ENCODE results near the gene PPM1A.
A peak's percentile ranks its signal among the peaks of the same experiment; 100 is the strongest.

Gene PPM1A

DNA sequence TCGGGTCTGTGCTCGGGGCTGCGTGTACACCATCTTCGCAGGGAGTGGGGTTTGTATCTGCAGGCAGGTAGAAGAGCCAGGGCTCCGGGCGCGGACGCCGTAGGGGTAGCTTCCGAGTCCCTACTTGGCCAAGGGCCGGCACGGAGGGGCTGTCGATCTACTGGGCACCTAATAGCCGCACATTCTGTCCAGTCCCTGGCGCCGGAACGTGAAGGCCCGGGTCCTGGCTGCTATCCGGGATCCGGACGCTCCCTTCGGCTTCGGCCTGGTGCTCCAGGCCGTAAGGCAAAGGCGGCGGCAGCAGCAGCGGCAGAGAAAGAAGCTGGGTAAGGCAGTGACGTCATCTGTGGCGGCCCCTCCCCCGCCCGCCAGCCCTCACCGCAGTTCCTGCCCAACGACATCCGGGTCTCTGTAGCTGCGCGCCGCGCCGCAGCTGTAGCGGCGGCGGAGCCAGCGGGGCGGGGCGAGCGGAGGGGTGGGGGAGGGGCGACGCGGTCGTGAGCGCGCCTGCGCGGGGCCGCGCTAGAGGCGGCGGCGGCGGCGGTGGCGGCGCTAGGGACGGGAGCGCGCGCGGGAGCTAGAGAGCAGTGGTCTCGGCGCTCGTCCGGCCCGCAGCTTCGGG is at the start of gene PPM1A:
Gene PPM1A (plus strand): TSS at position 525 of the 622 bp plus-strand sequence. CDS start 33,483 bp downstream, outside the sequence.
- DNase-seq (ENCODE audit: low spot score) = peak; percentile 95

DNA sequence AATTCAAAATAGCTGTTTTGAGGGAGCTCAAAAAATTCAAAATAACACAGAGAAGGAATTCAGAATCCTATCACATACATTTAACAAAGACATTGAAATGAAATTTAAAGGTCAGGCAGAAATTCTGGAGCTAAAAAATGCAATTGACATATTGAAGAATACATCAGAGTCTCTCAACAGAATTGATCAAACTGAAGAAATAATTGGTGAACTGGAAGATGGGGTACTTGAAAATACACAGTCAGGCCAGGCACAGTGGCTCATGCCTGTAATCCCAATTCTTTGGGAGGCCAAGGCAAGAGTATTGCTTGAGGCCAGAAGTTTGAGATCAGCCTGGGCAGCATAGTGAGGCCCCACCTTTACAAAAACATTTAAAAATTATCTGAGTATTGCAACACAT is 49.7 kb upstream of the PPM1A start:
- no peak for DNase-seq (ENCODE audit: low spot score)

DNA sequence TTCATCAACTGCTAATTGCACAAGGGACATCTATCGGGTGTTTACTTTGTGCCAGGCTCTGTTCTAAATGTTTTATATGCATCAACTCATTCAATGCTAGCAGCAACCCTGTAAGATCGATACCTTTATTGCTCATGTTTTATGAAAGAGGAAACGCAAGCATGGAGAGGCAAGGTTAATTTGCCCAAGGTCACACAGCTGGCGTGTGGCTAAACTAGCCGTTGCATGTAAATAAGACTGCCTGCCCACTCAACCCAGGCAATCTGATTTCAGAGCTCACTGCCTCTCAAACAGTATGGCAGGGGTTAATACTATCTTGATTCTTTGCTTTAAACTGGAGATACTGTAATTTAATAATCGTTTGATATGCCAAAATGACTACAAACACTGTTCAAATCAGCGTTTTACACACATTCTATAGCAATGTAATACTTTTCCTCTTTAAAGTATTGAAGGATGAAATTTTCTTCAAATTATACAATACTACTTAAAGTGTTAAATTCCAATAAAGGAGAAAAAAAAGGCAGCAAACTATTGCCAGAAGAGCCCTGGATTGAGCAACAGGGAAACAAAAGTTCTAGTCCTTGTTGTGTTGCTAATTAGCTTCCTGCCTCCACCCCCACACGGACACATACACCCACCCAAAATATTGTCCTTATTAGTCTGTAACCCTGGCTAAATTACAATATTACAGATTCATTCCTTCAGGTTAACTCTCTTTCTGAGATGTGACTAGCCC is 44.7 kb upstream of the PPM1A start:
- DNase-seq (ENCODE audit: low spot score) = no peak

DNA sequence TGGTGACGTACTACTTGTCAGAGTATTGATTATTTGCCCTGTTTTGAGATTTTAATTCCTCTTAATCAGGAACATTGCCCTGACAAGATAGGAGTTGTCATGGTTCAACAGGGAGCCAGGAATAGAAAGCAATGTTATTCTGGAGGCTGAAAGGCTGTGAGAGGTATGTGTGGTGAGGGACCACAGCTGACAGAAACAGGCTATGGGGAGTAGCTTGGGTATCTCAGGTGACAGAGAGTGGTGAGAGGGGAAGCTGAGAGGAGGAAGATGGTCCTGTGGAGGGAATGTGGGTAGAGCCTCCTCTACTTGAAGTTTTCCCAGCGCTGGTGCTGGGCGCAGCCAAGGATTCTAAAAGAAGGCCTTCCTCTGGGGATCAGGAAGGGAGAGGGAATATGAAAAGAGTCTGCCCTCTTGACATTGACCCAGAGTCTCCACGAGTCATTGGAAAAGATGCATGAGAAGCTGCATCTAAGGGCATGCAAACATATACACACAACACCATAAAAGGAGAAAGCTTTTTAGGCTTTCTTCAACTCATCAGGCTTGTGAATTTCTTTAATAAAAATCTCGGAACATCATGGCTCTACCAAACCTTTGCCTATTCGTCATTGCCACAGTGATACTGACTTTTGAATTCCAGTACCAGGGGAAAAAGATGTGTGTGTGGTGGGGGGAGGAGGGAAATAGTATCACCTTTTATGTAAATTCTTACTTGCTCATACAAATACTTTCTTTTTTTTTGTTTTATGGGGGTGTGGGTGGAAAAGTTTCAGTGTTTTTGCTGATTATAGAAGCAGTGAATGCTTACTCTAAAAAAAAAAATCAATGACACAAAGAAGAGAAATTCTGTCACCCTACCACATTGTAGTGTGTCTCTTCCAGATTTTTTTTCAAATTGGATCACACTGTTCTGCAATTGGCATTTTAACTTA is 43.9 kb upstream of the PPM1A start:
- DNase-seq (ENCODE audit: low spot score) = no peak

DNA sequence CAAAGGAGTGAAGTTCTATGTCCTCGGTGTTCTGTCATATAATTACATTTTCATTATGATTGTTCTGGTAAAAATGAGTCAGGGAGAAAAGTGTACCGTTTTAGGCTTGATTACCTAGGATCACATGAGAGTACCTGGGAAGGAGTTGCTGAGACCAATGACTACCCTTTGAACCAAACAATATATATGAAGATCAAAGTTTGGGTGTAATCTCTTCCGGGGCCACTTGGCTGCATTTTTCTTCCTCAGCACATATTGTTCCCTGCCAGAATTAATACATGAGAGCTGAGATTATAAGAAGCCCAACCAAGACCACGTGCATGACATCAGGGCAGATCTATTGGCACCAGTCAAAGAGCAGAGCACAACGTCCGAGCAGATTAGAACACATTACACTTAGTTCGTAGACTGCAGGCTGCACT is 42.8 kb upstream of the PPM1A start:
- DNase-seq (ENCODE audit: low spot score) = no peak

DNA sequence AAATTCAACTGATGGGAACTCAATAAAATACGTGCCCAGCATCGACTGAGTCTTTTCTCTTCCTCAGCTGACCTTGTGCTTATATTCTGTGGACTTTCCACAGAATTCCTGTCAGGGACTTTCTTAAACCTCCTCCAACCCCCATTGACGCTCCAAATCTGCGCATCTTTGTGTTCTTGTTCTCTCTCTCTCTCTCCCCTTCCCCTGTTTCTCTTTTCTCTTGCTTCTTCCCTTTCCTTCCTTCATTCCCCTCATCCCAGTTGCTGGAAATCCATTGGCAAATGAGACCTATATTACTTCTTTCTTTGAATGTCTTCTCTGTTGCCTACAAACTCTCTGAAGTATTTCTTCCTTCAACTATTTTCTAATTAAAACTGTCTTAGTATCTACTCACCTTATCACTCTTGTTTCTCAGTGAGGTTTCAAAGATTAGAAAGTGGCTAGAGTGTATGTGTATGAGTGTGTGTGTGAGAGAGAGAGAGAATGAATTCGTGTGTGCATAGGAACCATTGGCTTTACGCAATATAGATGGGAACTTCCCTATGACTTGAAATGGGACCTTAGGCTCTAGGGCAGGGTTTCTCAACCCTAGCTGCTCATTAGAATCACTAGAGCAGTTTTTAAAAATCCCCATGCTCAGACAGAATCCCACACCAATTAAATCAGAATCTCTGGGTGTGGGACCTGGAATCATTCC is 42.0 kb upstream of the PPM1A start:
- DNase-seq (ENCODE audit: low spot score) = no peak

DNA sequence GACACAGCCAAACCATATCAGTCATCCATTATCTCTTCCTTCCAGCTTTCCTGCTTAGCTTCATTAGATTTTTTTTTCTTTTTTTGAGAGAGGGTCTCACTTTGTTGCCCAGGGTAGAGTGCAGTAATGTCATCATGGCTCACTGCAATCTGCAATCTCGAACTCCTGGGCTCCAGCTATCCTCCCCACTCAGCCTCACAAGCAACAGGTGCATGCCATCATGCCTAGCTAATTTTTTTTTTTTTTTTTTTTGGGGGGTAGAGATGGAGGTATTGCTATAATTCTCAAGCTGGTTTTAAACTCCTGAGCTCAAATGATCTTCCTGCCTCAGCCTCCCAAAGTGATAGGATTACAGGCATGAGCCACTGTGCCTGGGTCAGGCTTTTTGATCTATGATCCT is 38.3 kb upstream of the PPM1A start:
- no peak for DNase-seq (ENCODE audit: low spot score)

DNA sequence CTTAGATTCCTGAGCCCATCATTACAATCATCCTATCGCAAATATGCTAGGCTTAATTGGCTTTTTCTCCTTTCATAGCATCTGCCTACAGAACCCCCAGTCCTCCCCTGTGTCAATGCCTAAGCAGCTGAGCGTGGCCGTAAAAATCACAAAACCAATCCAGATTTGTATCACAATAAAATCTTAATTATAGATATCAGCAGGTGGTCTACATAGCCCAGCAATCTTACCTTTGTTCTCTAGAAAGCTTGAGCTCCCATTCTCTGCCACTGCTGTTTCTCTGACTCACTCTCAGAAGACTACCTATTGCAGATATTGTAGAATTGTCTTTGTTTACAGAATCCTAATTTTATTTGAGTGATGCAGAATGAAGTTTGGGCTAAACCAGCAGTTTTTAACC is 37.9 kb upstream of the PPM1A start:
- DNase-seq (ENCODE audit: low spot score) = no peak

DNA sequence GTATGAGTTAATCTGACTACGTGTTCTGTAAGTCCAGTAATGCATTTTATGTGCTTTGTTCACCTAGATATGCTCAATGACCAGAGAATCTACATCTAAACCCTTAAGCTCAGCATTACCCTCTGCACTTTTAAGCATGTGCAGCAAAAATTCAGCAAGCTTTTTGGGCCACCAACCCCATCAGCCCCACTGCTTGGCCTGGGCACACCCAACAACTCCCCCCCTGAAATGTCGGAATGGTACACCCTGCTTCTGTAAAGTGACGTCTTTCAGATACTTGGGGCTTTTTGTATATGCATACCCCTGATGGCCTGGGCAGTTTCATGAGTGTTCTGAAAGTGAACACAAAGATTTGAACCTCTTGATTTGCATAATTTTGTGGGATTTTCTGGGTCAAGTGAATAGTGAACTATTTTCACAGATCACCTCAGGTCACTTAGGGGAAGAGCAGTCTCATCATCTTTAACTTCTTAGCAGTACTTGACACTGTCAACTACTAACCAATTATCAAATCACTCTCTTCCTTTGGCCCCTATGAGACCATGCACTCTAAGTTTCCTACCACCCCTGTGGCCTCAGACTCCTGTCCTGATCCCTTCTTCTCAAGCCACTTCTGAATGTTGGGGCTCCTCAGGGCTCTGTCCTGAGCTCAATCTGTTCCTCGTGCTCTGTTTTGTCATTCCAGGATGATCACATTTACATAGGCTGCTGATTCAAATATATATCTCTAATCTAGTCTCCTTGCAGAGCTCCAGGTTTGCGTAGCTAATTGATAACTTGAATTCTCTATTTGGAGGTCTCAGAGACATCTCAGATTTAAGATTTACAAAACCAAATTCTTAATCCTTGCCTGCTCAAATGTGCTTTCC is 36.3 kb upstream of the PPM1A start:
- DNase-seq (ENCODE audit: low spot score) = no peak

DNA sequence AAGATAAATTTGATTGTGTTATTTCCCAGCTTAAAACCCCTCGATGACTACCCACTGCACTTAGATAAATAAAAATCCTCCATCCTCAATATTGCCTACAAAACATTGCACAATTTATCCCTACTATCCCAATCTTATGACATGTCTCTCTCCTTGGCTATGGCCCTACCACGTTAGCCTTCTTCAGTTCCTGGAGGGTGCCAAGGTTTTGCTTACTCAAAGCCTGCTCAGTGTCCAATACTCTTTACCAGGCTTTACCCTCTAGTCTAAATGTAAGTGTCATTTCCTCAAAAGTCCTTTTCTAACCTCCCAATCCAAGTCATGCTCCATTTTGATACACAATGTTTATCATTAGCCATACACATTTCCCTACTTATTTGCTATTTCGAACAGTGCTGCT is 35.0 kb upstream of the PPM1A start:
- DNase-seq (ENCODE audit: low spot score) = no peak

DNA sequence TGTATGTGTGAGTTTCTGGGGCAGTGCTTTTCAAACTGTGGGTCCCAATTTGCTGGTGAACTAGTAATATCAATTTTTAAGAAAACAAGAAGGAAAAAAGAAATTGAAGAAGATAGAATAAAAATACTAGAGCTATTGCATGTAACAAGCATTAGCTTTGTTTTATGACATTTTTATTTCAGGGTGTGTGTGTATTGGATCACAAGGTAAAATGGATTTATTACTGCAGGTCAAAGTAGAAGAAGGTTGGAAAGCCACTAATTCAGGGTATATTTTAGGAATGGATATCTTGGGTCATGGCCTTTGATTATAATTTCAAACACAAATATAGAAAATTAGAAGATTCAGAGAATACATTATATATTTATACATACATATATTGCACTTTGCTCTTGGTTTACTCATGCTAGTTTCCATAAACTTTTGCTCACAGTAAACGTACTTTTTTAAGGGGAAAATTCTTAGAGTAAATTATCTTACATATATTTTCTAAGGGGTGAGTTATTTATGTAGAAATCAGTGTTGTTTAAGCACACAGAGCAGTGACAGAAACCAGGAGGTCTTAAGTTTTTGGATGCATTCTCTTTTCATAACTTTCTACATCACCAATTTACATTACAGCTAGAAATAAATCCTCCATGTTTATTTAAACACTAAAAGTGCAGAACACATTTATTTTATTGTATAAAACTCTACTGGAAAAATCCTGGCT is 34.5 kb upstream of the PPM1A start:
- DNase-seq (ENCODE audit: low spot score) = no peak

DNA sequence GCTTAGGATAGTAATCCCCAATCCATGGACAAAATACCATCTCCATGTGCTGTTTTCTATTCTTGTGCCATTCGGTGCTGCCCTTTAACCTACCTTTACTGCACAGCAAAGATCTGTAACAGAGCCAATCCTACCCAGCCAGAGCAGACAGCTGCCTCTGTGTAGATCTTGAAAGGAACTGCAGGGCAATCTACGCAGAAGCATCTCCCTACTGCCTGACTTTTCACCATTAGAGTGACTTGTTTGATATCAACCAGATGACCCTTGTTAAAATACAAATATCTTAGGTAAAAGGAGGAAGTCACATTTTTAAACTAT is 33.9 kb upstream of the PPM1A start:
- DNase-seq (ENCODE audit: low spot score) = no peak

DNA sequence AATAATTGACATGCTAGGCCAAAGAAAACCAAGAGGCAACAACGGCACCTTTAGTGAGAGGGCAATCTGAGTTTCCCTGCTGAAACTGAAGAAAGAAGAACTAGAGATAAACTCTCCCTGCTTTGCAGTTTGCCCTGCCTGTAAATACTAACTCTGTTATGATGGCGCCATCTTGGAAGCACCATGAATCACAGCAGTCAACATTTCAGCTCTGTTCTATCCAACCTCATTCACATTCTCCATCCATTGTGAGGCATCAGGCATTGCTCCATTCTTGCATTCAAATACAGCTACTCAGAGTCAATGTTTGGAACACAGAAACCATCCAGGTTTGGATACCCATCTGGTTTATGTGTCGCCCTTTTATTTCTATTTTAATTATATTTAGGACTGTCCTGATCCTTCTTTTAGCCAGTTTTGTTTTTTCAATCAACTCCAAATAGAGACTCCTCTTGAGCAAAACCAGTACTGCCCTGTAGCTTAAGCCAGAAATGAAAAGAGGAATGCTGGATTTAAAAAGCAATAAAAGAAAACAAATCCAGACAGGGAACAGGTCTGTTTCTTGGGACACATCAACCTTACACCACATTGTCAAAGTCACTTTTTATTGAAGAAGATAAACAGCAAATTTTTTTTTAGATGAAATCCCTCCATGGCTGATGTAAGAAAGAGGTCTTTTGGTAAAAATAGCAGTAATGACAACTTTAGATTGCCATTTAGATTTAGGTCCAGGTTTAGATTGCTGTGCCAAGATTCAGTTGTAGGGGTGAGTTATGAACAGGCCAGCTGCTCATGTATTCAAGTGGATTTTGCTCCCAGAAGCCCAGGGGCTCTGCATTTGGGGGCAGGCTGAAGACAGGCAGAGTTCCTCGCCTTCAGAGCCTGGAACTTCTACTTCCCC is 33.3 kb upstream of the PPM1A start:
- DNase-seq (ENCODE audit: low spot score) = no peak

DNA sequence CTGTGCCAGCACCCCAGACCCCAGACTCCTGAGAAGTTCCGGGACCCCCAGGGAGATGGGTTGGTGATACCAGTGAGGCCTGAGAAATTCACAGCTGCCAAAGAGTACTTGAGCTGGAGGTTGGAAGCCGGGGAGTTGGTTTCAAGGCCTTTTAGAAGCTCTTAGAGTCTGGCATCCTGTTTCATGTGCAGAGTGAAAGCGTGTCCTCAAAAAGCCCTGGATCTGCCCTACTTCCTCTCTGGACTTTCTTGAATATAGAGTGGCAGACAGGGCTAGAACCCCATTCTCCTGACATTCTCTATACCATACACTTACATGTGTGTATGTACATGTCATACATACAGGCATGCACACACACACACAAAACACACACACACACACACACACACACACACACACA is 31.3 kb upstream of the PPM1A start:
- no peak for DNase-seq (ENCODE audit: low spot score)

DNA sequence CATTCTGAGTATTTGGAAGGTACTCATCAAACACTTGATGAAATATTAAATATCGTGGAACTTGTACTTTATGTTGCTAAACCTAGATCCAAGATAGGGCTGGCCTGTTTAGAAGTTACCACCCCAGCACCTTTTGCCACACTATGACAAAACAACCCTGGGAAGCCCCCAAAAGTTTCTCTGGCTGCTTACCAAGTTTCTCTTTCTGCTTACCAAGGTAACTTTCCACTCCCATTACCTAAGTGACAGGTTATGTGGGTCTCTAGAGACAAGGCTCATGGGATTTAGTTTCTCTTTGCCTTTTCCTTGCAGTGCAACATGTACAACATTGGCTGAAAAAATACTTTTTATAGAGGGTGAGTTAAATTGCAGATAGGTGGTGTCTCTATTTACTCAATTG is 28.9 kb upstream of the PPM1A start:
- DNase-seq (ENCODE audit: low spot score) = no peak

DNA sequence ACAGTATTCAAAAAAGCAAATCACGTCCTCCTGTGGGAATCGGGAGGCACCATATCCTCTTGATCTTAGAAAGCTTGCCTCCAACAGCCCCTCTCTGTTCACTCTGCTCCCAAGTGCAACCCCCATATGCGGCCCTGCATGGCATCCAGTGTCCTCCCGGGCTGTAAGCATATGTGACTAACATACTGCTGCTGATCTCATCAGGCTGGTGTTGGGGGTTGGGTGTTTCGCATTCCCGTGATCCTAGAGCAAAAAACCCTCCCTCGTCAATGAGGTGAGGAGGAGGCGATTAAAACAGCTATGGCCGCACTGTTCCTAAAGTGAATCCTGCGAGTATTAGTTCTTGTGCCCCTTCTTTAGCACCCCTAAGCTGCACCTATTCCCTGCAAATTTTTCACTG is 28.1 kb upstream of the PPM1A start:
- DNase-seq (ENCODE audit: low spot score) = no peak

DNA sequence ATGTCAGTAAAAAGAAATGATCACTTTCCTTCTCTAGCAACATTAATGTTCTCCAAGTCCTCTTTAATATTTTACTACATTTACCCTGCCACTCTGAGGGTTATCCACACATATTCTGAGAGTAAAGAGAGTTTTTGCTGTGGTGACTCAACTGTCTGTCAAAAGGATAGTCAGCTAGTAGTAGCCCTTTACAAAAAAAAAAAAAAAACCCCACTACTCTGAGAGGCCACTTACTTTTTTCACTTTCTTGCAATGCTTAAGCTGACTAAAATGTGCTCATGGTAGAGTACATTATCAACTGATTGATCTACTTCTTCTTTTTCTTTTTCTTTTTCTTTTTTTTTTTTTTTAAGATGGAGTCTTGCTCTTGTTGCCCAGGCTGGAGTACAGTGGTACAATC is 27.6 kb upstream of the PPM1A start:
- no peak for DNase-seq (ENCODE audit: low spot score)

DNA sequence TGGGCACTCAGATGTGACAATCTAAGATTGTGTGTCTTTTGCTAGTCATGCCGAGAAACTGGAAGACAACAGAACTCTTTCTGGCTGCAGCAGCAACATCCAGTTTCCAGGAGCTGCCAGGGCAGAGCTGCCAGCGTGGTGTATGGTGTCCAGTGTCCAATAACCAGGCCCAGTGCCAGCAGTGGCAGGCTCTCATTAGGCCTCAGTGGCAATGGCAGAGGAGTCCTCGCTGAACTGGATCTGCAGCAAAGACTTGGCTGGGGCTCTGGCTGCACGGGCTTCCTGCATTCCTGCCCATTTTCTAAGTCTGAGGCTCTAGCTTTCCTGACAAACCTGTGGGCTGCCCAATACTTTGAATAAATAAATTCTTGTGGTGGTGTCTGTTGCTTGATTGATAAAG is 26.2 kb upstream of the PPM1A start:
- no peak for DNase-seq (ENCODE audit: low spot score)

DNA sequence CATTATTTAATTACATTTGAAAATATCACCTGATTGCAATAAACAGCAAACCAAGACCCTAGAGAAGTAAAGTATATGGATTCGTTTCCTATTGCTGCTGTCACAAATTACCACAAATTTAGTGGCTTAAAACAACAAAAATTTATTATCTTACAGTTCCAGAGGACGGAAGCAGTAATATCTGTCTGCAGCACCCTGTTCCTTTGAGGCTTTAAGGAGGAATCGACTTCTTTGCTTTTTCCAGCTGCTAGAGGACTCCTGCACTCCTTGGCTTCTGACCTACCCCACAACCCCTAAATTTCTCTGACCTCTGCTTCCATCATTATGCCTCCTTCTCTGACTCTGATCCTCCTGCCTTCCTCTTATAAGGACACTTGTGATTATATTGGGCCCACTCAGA is 23.8 kb upstream of the PPM1A start:
- DNase-seq (ENCODE audit: low spot score) = no peak

DNA sequence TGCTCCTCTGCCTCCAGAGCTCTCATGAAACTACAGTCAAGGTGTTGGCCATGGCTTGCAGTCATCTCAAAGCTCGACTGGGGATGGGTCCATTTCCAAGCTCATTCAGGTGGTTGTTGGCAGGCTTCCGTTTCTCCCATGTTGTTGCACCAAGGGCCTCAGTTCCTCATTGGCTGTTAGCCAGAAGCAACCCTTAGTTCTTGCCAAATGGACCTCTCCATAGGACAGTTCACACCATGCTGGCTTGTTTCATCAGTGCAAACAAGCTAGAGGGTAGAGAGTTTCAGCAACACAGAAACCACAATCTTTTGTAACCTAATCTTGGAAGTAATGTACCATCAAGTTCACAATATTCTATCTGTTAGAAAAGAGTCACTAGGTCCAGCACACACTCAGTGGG is 22.7 kb upstream of the PPM1A start:
- DNase-seq (ENCODE audit: low spot score) = no peak
